SKM-1 treated with dmso at 0.1 percent for 144 hours (cell line): ENCODE data around the gene YWHAG.
A peak's percentile ranks its signal among the peaks of the same experiment; 100 is the strongest.
"Not testable (repeated sequence)": the region's sequence is repeated elsewhere in the genome, so short reads cannot be mapped to it uniquely, and the experiment has no call there.

Experiments
- DNase-seq: peaks from one replicate; lab custom pipeline; 2025; ENCODE audit not compliant: unreplicated experiment; lab: John Stamatoyannopoulos, UW

Gene YWHAG

GRCh38 chr7:76358481-76359110 is at the start of gene YWHAG:
YWHAG (minus strand) TSS chr7:76358991; CDS start chr7:76358808, 183 bp downstream.
- peak; percentile 80 for DNase-seq

DNA sequence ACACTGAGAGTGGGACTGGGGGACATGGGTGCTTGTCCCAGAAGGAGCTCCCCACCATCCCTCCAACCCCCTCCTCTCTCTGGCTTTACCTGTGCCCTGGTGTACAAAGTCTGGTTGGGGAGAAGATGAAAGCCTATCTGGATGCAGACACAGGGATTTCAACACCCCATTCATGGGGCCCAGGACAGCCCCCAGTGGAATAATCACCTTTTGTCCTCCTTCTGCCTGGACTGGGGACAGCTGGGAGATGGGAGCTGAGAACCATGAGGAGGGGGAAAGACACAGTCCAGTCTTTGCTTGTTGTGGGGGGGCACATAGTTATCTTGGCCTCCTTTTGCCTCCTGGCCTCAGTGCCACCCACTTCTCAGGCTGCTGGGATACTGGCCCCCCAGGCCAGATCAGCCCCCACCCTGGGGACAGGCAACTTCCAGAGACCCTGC is 49.4 kb upstream of the YWHAG start:
- no peak for DNase-seq

- DNase-seq: no peak
Measured at GRCh38 chr7:76407718-76408117, 48.9 kb upstream of the YWHAG start.

GRCh38 chr7:76405738-76406137 is 46.9 kb upstream of the YWHAG start:
- DNase-seq: no peak

GRCh38 chr7:76403780-76404494 is 45.1 kb upstream of the YWHAG start:
- DNase-seq: peak; percentile 87

- peak; percentile 44 for DNase-seq
Measured at GRCh38 chr7:76403097-76403496, 44.3 kb upstream of the YWHAG start.

GRCh38 chr7:76400248-76400647 is 41.5 kb upstream of the YWHAG start:
- DNase-seq: no peak

GRCh38 chr7:76397409-76398183 is 38.8 kb upstream of the YWHAG start:
- DNase-seq: peak; percentile 57

GRCh38 chr7:76396864-76397263 is 38.1 kb upstream of the YWHAG start:
- DNase-seq: no peak

- DNase-seq: no peak
Measured at GRCh38 chr7:76395965-76396726, 37.4 kb upstream of the YWHAG start.

DNA sequence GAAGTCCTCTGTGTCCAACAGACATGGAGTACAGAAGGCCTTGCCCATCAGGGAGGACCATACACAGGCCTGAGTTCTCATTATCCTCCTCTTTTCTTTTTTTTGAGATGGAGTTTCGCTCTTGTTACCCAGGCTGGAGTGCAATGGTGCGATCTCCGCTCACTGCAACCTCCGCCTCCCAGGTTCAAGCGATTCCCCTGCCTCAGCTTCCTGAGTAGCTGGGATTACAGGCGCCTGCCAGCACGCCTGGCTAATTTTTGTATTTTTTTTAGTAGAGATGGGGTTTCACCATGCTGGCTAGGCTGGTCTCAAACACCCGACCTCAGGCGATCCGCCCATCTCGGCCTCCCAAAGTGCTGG is 36.8 kb upstream of the YWHAG start:
- not testable (repeated sequence) for DNase-seq

DNA sequence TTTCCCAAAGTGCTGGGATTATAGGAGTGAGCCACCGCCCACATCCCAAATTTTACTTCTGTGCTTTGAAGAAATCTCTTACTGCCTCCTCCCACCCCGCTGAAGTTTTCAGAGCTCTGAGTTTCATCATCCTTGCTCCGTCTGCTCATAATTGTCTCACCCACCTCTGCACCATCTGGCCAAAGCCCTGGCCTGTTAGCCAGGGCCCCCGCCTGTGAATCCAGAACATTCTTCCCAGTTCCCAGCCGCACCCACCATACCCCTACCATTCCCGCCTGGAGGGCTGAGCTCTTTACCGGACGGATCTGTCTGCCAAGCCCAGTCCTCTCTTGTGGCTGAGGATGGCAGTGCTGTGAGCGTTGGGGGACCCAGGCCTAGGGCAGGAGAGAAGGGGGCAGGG is 36.2 kb upstream of the YWHAG start:
- no peak for DNase-seq

GRCh38 chr7:76393116-76394031 is 34.6 kb upstream of the YWHAG start:
- peak; percentile 87 for DNase-seq

GRCh38 chr7:76392531-76393115 is 33.8 kb upstream of the YWHAG start:
- DNase-seq: no peak

- DNase-seq: no peak
Measured at GRCh38 chr7:76390092-76390491, 31.3 kb upstream of the YWHAG start.

DNA sequence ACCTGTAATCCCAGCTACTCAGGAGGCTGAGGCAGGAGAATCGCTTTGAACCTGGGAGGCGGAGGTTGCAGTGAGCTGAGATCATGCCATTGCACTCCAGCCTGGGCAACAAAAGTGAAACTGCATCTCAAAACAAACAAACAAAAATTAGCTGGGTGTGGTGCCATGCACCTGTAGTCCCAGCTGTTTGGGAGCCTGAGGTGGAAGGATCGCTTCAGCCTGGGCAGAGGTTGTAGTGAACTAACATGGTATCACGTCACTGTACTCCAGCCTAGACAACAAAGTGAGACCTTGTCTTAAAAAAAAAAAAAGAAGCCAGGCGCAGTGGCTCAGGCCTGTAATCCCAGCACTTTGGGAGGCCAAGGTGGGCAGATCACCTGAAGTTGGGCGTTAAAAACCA is 29.0 kb upstream of the YWHAG start:
- DNase-seq: not testable (repeated sequence)

DNA sequence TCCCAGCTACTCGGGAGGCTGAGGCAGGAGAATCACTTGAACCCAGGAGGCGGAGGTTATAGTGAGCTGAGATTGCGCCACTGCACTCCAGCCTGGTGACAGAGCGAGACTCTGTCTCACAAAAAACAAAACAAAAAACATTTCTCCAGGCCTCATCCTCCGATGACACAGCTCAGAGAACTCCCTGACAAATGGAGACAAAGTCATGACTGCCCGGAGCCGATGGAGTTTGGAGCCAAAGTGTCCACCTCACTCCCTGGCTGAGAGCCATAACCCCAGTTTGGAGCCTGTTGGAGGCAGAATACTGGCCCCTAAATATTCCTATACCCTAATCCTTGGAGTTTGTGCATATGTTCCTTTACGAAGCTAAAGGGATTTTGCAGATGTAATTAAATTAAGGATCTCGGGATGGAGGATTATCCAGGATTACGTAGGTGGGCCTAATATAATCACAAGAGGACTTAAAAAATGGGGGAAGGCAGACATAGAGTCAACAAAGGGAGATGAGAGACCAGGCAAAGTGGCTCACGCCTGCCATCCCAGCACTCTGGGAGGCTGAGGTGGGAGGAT is 28.0 kb upstream of the YWHAG start:
- DNase-seq: no peak

GRCh38 chr7:76383089-76383944 is 24.5 kb upstream of the YWHAG start:
- DNase-seq: no peak

DNA sequence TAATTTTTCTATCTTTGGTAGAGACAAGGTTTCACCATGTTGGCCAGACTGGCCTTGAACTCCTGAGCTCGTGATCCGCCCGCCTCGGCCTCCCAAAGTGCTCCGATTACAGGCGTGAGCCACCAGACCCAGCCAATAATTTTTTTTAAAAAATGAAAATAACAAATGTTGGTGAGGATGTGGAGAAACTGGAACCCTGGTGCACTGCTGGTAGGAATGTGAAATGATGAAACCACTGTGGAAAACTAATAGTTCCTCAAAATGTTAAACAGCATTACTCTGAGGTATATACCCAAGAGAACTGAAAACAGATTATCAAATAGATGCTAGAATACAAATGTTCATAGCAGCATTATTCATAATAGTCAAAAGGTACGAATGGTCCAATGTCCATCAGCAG is 23.0 kb upstream of the YWHAG start:
- DNase-seq: no peak
